HG03097 (cell line): ENCODE measurements around the gene ATP2C2.

Experiments
- ATAC-seq: cut with Tn5 transposase; IDR thresholded peaks from one replicate; pipeline ENCODE4 v1.9.1; 2021; ENCODE audit not compliant: unreplicated experiment, low FRiP score

Gene ATP2C2

DNA sequence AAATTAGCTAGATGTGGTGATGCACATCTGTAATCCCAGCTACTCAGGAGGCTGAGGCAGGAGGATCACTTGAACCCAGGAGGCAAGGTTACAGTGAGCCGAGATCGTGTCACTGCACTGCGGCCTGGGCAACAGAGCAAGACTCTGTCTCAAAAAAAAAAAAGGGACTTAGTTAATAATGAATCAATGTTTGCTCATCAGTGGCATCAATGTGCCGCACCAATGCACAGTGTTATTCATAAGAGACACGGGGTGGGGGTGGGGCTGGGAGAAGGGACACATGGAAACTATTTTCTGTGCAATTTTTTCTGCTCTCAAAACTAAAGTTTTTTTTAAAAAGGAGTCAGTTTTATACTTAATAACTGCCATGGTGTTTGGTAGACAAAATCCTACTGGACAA lies 6.8 kb upstream of the ATP2C2 start:
- no peak for ATAC-seq

DNA sequence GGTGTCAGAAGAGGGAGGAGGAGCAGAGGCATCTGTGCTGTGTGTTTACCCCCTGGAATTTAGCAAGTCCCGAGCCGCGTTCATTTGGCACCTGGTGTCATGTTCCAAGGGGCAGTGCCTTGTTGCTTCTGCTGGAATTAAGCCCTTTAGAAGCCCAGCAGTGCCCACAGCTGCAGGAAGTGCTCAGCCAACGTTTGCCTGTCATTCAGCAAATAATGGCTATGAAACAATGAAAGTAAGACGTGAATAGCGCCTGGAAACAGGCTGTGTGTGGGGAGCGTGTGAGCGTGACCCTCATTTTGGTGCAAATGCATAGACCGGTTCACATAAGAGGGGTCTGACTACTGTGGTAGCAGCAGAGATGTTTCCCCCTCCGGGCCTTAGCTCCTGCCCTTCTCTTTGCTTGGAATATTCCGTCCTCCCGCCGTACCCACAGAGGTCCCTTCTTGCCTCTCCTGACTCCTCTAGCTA lies 5.8 kb upstream of the ATP2C2 start:
- no peak for ATAC-seq

DNA sequence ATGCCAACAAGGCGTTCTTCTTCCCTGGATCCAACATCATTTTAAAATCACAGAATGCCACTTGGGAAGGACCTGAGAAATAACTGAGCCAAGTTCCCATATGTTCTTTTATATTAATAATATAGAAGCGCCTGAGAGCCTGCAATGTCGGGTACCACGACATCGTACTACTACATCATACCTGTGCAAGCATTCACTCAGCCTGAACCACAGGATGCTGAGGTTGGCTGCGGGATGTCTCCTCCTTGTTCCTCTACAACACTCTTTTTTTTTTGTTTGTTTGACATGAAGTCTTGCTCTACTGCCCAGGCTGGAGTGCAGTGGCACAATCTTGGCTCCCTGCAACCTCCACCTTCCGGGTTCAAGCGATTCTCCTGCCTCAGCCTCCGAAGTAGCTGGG lies 2.1 kb upstream of the ATP2C2 start:
- ATAC-seq = no peak

DNA sequence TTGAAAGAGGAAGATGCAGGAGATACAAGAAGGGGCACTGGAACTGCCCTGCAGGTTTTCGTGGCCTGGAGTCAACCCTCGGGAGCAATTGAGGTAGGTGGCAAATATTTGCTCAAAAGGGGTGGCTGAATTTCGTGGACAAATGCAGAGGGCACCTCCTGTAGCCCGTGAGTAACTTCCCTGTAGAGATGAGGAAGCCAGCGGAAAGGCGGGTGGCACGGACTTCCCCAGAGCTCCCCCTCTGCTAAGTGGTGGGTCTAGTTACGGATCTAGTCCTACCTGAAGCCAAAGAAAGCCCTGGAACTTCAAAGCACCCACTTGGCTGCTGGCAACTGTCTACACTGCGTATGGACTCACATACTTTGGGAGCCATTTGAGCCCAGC lies 1.0 kb upstream of the ATP2C2 start:
- ATAC-seq = no peak

DNA sequence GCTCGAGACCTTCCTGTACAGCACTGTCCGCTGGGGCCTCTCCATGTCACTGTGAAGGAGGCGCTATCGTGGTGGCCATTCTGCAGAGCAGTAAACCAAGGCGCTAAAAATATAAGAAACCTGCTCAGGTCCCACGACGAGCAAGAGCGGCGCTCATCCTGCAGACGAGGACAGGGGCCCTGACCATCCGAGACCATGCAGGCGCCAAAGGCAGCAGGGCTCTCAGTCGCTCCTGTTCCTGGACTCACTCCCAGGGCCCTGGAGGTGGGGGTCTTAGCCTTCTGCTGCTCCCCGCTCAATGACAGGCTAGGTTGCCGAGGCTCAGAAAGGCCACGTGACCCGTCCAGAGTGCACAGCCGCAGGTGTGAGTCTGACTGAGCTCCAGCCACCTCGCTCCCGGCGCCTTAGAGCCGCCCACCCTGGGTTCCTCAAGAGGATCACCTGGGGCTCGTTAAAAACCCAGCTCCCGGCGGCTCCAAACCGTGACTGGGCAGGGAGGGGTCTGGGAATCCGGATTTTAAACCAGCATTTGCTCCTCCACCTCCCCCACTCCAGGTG lies 509 bp upstream of the ATP2C2 start:
- no peak for ATAC-seq

DNA sequence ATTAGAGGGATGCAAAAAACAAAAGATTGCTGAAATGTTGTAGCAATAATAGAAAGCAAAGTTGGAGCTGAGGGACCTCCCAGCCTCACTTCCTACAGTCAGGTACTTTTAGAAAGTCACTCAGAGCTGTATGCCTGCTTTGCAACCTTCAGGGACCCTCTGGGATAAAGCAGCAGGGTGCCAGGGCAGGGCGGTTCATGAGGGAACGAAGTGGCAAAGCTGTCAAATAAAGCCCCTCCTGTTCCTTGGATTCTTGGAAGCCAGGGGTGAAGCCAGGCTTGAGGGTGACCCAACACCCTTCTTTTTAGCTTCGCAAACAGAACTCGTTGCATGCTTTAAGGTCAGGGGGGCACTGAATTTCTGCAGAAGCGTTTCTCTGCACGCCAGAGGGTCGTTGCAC lies 767 bp downstream of the ATP2C2 start:
- no peak for ATAC-seq

DNA sequence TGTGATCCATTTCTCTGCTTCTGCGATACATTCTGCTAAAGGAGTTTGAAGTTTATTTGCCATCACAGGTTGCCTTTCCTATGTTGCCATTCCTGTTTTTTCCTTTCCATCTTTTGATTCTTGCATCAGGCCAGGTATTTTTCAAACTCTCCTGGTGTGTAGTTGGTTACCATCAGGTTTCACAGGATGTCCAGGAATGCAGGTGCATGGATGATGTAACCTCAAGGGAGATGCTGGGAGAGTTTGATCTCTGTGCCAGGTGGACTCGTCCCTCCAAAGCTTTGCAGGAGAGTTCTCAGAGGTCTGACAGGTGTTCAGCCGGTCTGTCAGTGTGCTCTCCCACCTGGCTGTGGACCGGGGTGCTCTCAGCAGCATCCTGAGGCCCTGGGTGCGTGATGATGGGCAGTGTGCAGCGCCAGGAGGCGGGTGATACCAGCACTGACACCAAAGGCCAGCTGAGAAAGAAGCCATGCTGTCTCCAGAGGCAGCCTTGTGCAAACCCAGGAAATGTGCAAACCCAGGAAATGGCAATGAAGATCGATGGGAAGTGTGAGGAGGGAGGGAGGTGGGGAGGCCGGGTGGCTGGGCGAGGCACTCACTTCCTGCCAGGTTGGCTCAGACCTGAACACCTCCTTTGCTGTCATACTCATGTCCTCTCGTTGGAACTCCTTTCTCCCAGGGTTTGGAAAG lies 1.7 kb downstream of the ATP2C2 start:
- ATAC-seq = no peak

DNA sequence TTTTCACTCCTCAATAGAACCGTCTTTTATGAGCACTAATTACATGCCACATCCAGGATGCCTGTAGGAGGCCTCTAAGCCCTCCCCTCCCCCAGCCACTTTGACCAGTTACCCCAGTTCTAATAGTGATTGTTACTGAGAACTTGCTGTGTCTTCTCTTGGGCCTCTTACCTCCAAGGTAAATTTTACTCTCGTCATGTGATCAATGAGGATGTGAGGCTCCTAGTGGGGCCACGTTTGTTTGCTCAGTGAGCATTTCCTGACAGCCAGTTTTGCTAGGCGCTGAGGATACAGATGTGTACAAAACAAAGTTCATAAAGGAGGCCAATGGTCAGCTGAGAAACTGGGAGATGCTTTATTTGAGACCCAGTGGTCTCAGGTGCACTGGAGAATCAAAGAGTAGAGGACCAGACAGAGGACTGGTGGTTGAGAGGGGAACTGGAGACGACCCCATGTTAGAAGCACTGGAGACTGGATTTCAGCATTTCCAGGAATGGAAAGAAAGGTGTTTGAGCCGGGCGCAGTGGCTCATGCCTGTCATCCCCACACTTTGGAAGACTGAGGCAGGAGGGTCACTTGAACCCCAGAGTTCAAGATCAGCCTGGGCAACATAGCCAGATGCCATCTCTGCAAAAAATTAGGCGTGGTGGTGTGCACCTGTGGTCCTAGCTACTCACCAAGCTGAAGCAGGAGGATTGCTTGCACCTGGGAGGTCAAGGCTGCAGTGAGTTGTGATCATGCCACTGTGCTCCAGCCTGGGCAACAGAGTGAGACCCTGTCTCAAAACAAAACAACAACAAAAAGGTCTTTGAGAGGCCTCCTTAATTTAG lies 2.6 kb downstream of the ATP2C2 start:
- ATAC-seq = no peak

DNA sequence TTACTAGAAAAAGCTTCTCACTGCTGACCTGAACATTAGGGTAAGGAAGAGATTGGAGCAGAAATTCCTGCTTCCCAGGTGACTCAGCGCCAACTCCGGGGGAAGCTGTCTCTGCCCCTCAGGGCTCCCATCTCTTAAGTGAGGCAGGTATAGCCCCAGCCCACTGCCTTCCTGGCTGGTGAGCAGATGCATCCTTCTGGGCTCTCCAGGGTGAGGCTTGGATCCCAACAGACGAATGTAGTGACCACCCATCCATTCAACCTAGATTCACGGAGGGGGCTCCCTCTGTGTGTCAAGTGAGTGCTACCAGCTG lies 3.2 kb downstream of the ATP2C2 start:
- no peak for ATAC-seq

DNA sequence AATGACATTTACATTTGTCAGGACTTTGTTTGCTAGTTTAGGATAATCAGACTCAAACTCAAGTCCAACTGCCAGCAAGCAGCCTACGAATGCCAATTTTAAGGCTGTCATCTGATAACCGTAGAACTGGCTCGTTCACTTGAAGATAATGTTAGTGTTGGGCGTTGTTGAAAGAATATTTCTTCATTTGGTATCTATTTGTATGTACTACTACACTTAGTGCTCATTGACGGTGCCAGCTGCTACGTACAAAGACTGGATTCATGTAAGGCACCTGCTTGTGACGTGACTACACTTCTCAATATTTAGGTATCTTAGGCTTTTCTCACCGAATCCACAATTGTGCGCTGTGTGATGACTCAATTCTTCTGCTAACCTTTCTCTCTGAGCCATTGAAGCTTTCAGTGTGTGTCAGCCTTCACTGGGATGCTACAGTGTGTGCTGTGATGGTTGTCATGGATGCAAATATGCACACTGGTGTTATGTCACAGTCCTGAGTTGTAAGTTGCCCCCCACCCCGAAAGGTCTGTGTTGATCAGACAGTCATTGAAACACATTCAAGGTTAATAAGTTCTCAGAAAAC lies 5.7 kb downstream of the ATP2C2 start:
- no peak for ATAC-seq

DNA sequence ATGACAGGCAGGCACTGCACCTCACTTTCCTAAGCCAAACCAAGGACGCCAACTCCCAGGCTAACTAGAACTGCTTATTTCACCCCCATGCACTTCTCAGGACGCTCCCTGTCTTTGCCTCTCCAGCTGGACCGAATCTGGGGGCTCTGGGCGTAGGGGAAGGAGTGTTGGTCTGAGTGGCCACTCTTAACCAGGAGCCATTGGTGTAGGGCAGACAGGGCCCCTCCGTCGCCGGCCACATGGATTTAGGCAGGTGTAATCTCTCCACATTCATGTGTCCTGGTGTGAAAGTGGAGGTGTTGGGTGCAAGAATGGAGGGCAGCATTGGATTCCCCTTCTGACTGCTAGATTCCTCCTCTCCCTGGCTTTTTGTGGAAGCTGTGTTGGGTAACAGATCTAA lies 9.8 kb downstream of the ATP2C2 start:
- ATAC-seq = no peak

DNA sequence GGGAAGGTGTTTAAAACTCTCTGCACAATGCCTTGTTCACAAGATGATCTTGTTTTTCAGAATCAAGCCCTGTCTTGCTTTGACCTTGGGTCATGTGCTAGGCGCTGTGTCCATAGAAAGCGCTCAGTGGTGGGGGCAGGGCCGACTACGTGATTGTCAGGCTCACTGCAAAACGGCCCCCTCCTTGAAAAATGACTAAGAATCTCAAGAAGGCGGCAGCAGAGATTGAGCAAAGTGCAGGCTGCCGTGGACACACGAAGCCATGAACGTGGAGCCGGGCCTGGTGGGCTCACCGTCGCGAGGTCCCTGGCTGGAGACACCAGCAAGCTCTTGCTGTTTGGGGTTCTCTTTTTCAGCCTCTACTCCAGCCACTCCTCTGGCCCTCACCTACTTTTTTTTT lies 10.2 kb downstream of the ATP2C2 start:
- no peak for ATAC-seq

DNA sequence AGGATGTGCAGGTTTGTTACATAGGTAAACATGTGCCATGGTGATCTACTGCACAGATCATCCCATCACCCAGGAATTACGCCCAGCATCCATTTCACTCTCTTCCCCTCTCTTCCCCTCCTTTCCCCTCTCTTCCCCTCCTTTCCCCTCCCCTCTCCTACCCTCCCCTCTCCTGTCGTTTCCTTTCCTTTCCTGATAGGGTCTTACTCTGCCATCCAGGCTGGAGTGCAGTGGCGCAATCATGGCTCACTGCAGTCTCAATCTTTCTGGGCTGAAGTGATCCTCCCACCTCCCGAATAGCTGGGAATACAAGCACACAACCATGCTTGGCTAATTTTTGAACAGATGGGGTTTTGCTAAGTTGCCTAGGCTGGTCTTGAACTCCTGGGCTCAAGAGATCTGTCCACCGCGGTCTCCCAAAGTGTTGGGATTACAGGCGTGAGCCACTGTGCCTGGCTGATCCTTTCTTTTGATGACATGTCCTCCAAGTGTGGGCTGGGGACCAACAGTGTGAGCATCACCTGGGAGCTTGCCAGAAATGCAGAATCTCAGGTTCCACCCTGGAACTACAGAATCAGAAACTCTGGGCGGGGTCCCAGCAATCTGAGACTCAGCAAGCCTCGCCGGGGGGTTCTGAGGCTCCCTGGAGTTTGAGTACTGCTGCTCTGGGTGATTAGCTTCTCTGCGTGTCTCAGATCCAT lies 10.8 kb downstream of the ATP2C2 start:
- no peak for ATAC-seq

DNA sequence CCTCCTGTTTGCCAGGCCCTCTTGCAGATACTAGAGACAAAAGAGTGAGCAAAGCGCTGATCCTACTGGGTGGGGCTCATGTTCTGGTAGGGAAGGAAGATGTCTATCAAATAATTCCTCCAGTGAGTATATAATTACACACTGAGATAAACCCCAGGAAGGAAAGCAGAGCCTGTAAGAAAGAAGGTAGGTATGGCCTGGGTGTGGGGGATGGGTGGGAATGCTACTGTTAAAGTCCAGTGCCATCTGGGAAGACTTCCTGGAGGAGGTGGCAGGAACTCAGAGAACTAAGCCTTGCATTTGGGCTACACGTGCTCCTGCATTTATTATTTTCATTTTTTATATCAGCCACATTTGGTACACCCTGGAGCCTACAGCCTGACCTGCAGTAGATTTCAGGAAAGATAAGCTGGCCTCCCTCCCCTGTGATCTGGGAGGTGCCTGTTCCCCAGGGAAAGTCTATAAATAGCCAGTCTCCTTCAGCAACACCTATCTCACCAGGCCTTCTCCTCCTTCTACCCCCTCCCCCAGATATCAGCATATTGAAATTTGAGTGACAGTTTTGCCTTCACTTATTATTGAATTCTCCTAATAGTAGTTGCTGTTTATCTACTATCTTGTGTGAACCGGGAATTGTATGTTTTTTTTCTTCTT lies 11.5 kb downstream of the ATP2C2 start:
- no peak for ATAC-seq

DNA sequence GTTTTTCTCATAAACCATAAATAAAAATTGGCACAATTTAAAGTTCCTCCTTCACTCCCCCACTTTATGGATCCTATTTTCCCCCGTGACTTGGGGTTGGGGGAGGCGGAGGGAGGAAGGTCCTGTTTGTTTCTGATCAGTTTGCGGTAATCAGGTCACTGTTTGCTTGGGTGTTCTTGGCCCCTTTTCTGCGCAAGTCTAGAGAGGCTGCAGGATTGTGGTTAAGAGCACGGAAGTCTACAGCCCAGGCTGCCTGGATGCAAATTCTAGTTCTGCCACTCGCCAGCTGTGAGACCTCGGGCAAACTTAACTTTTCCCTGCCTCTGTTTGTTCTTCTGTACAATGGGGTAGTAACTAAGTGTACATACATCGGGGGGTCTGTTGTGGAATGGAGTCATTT lies 12.1 kb downstream of the ATP2C2 start:
- no peak for ATAC-seq

DNA sequence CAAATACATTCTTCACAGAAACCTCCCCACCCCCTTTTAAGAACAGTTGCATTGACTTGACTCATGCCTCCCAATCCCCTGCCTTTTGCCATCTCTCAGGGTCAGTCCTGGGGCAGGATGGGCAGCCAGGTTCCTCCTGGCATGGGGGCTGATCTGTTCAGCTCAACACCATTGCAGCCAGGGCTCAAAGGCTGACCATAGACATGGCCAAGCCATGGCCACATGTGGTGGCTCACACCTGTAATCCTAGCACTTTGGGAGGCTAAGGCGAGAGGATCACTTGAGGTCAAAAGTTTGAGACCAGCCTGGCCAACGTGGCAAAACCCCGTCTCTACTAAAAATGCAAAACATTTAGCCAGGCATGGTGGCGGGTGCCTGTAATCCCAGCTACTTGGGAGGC lies 14.1 kb downstream of the ATP2C2 start:
- no peak for ATAC-seq

DNA sequence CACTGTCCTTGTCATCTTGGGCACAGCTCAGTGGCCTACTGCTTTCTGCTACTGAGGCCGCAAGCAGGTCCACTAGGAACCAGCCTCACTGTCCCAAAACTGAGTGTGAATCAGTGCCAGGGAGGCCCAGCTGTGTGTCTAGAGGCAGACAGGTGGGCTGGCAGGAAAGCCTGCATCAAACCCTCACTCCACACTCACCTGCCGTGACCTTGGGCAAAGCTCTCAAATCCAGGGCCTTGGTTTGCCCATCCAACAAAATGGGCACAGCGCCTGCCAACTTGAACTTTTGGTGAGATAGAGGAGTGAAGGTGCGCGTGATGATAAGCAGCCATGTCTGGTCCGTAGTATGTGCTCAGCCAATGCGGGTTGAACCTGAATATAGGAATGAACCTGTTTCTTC lies 14.8 kb downstream of the ATP2C2 start:
- no peak for ATAC-seq

DNA sequence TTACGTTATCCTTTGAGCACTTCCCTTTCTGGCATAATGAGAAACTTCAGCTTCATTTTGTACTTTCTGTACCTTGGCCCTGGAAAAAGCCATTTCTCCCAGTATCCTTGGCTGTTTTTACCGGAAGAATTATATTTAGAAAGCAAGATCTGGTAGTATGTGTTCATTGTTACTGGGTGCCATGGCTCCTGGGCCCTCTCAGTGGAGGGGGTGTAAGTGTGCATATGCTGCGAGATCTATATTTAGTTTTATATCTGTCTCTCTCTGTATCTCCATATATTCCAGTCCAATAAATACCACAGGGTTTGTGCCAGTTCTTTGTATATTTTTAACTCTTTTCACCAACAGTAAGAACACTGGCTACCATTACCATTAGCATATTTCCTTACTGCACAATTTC lies 17.7 kb downstream of the ATP2C2 start:
- ATAC-seq = no peak

DNA sequence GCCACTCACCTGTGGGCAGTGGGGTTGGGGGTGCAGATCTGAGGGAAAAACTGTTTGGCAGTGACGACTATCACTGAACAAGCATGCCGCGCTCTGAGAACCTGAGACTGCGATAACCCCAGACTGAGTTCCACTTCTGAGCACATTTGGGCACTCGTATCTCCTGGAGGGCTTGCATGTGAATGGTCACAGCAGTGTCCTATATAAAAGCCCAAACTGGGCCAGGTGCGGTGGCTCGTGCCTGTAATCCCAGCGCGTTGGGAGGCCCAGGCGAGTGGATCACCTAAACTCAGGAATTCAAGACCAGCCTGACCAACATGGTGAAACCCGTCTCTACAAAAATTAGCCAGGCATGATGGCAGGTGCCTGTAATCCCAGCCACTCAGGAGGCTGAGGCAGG lies 18.7 kb downstream of the ATP2C2 start:
- no peak for ATAC-seq

DNA sequence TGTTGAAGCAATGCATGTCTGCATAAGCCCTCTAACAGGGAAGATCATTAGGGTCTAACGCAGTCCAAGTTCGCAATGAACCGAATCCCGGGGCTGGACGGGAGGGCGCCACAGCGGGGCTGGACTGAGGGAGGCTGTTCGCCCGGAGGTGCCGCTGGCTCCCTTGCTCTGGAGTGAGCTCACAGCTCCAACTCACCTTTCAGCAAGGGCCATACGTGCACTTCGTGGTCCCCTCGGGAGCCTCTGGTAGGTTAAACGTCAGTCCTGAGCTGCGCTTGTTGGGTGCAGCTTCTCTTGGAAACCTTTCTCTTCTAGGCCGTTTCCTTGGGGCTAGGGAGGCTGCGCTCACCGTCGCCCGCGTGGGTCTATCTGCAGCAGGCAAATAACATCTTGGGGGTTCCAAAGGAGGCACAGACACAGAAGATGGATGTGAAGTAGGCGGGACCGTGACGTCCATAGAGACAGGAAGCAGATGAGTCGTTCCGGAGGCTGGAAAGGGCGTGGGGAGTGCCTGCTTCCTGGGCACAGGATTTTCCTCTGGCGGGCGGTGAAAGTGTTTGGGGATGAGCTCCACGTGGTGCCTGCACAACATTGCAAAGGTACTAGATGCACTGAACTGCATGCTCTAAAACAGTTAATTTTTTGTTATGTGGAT lies 21.9 kb downstream of the ATP2C2 start:
- no peak for ATAC-seq
